Thyroid gland (tissue), 4 donors: ENCODE measurements around the gene ACIN1. TPM values are rescaled to one million over a fixed set of nuclear protein-coding genes. Genes with fewer than 3 reads are reported as not detected.

Experiments
- DNase-seq, 2 donors: peaks; one replicate each; pipeline ENCODE4 v3.0.0-alpha.2; 2019
- H3K27ac ChIP-seq, 3 donors: fragments of 200-600 bp; sonication (generic); 1 replicate in 2 of 3; 2 replicates in 1 of 3; pipeline ENCODE4 v1.5.1; 2016 to 2019; ENCODE audit warnings: mild to moderate bottlenecking in 1 of 3, moderate library complexity in 1 of 3
- H3K27me3 ChIP-seq: fragments of 200-600 bp; sonication (generic); one replicate; pipeline ENCODE4 v1.5.1; 2019
- H3K36me3 ChIP-seq, 2 donors: fragments of 200-600 bp; sonication (generic); one replicate each; pipeline ENCODE4 v1.5.1; 2016 to 2019
- H3K4me1 ChIP-seq, 2 donors: fragments of 200-600 bp; sonication (generic); one replicate each; pipeline ENCODE4 v1.5.1; 2017 to 2019
- H3K4me3 ChIP-seq, 3 donors: fragments of 200-600 bp; sonication (generic); replicated peaks in 1 of 3; 1 replicate in 2 of 3; 2 replicates in 1 of 3; pipeline ENCODE4 v1.5.1; 2016; ENCODE audit warnings: mild to moderate bottlenecking in 1 of 3
- H3K9me3 ChIP-seq: fragments of 200-600 bp; sonication (generic); one replicate; pipeline ENCODE4 v1.5.1; 2017
- CTCF ChIP-seq, 6 experiments: fragments of 200-600 bp in 3 of 6; fragments of 450-650 bp in 3 of 6; sonication (generic) in 3 of 6; IDR thresholded peaks; one replicate each; pipeline ENCODE4 v1.5.1; 2016 to 2019; ENCODE audit warnings: antibody characterized with exemption in 6 of 6, mild to moderate bottlenecking in 2 of 6, inconsistent platforms in 1 of 6, moderate library complexity in 1 of 6
- POLR2A ChIP-seq, 2 donors: fragments of 450-650 bp; IDR thresholded peaks; one replicate each; pipeline ENCODE4 v1.6.1; 2017; ENCODE audit warnings: antibody characterized with exemption in 2 of 2, mild to moderate bottlenecking in 2 of 2, moderate library complexity in 1 of 2
- WGBS, 2 donors: methylation state at CpG; one replicate each; pipeline ENCODE4 v1.1.5; 2017; 5-methylcytosine and 5-hydroxymethylcytosine counted together
- intact Hi-C: fragments of 100-400 bp; cut with DNase I; formaldehyde crosslinking; loops from one replicate; pipeline ENCODE4 v1.15.1; 2023
- total RNA-seq, 4 donors: library from RNA; depleted of rRNA; stranded (reverse); fragments of >200 nt; gene quantifications; one replicate each; pipeline ENCODE4 v1.2.3, GENCODE V29; 2016

ACIN1 gene
- total RNA-seq, 4 donors from 2014 or later: 143 to 195 (median 152) TPM

- no peaks in the 10 kb centered on the region for H3K27me3 ChIP-seq
- no peak for DNase-seq
- WGBS, 2 donors: 82 to 87% methylated on average over 8 of the region's 8 CpGs
- no peak overlapping the region for H3K4me3 ChIP-seq
- H3K27ac ChIP-seq: no peak overlapping the region
- H3K9me3 ChIP-seq: no peaks in the 10 kb centered on the region
- H3K4me1 ChIP-seq: no peaks in the 10 kb centered on the region
- TF ChIP-seq POLR2A (IDR thresholded peaks at IDR 0.05) (no peak), CTCF (IDR thresholded peaks at IDR 0.05) (no peak)
- H3K36me3 ChIP-seq: no peaks in the 10 kb centered on the region
- intact Hi-C loops: no loop called here
Observed at GRCh38 chr14:23044840-23045239, 50.1 kb downstream of the ACIN1 start.

GRCh38 chr14:23043754-23044153 is 51.2 kb downstream of the ACIN1 start:
- no peak for DNase-seq
- H3K27ac ChIP-seq: no peak overlapping the region

GRCh38 chr14:23043145-23043544 is 51.8 kb downstream of the ACIN1 start:
- H3K36me3 ChIP-seq: no peaks in the 10 kb centered on the region
- WGBS, 2 donors: 79 to 90% methylated on average over 6 of the region's 6 CpGs
- intact Hi-C loops: no loop called here

More at GRCh38 chr14:23043754-23044153, 51.2 kb downstream of the ACIN1 start:
- H3K36me3 ChIP-seq: no peaks in the 10 kb centered on the region
- H3K4me3 ChIP-seq: no peak overlapping the region
- no peaks in the 10 kb centered on the region for H3K9me3 ChIP-seq
- 61 to 86% methylated on average over 3 of the region's 3 CpGs for WGBS, 2 donors
- no peaks in the 10 kb centered on the region for H3K4me1 ChIP-seq
- intact Hi-C loops: no loop called here
- H3K27me3 ChIP-seq: no peaks in the 10 kb centered on the region
- no peak for TF ChIP-seq CTCF (IDR thresholded peaks at IDR 0.05)
- no peak for TF ChIP-seq POLR2A (IDR thresholded peaks at IDR 0.05)

DNA sequence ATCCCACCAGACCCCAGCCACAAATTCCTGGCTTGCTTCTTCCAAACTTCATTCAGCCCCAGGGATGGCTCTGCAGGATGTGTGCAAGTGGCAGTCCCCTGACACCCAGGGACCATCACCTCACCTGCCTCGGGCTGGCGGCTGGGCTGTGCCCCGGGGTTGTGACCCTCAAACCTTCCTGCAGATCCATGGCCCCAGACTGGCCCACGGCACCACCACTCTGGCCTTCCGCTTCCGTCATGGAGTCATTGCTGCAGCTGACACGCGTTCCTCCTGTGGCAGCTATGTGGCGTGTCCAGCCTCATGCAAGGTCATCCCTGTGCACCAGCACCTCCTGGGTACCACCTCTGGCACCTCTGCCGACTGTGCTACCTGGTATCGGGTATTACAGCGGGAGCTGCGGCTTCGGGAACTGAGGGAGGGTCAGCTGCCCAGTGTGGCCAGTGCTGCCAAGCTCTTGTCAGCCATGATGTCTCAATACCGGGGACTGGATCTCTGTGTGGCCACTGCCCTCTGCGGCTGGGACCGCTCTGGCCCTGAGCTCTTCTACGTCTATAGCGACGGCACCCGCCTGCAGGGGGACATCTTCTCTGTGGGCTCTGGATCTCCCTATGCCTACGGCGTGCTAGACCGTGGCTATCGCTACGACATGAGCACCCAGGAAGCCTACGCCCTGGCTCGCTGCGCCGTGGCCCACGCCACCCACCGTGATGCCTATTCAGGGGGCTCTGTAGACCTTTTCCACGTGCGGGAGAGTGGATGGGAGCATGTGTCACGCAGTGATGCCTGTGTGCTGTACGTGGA is 52.6 kb downstream of the ACIN1 start, which contains the start of gene PSMB11:
TSS of gene PSMB11 (plus strand) at position 51 of the 804 bp plus-strand sequence. CDS start at position 65, 14 bp downstream.
- Histone ChIP-seq H3K9me3 (no peaks in the 10 kb centered on the region), H3K27ac (no peak within 1 kb of the TSS), H3K4me1 (no peaks in the 10 kb centered on the region), H3K4me3 (no peak within 1 kb of the TSS), H3K27me3 (no peaks in the 10 kb centered on the region), H3K36me3 (no peaks in the 10 kb centered on the region)
- intact Hi-C loops: no loop called here
- no peak for DNase-seq
- TF ChIP-seq CTCF (IDR thresholded peaks at IDR 0.05): no peak
- 96% methylated on average over 17 to 31 of the region's 36 CpGs for WGBS, 2 donors

More at GRCh38 chr14:23043145-23043544, 51.8 kb downstream of the ACIN1 start:
- no peak for TF ChIP-seq POLR2A (IDR thresholded peaks at IDR 0.05)
- TF ChIP-seq CTCF (IDR thresholded peaks at IDR 0.05): no peak
- DNase-seq: no peak
- no peaks in the 10 kb centered on the region for H3K4me1 ChIP-seq
- H3K27me3 ChIP-seq: no peaks in the 10 kb centered on the region
- no peak overlapping the region for H3K4me3 ChIP-seq
- H3K27ac ChIP-seq: no peak overlapping the region
- no peaks in the 10 kb centered on the region for H3K9me3 ChIP-seq

DNA sequence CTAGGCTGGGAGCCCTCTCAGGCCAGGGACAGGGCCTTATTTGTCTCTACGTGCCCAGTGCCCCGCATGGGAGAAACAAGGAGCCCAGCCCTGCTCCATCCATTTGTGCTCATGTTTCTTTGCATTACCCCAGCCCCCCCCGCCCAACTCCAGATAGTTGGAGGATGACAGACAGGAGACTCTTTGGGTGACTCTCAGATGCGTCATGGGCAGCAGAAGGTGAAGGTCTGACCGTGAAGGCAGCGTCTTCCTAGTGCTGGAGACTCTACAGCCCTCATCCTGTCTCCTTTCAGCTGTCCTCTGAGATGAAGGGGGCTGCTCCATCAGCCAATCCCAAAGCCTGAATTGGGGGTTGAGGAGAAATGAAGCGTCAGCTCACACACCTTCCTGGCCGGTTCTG is 53.2 kb downstream of the ACIN1 start:
- TF ChIP-seq POLR2A (IDR thresholded peaks at IDR 0.05) (no peak), CTCF (IDR thresholded peaks at IDR 0.05) (no peak)
- no peaks in the 10 kb centered on the region for H3K4me1 ChIP-seq
- no peaks in the 10 kb centered on the region for H3K27me3 ChIP-seq
- intact Hi-C loops: no loop called here
- H3K4me3 ChIP-seq: no peak overlapping the region
- H3K36me3 ChIP-seq: no peaks in the 10 kb centered on the region
- DNase-seq: no peak
- H3K9me3 ChIP-seq: no peaks in the 10 kb centered on the region
- WGBS, 2 donors: 90% methylated on average over 8 of the region's 8 CpGs
- H3K27ac ChIP-seq: no peak overlapping the region
